Cardiac muscle cell (in vitro differentiated cells and primary cell): ENCODE data around the gene LINC01488. TPM values are rescaled to one million over a fixed set of nuclear protein-coding genes. Genes with fewer than 3 reads are reported as not detected.

Source experiments
- DNase-seq, 2 donors: peaks; one replicate each; pipeline versions ENCODE4 v3.0.0 to v3.0.0-alpha.2; 2010 to 2017; ENCODE audit warnings: low read depth in 1 of 2, low spot score in 1 of 2
- H3K27ac ChIP-seq: fragments of 200-600 bp; sonication (generic); 2 replicates; pipeline ENCODE4 v1.5.1; 2016
- H3K27me3 ChIP-seq: fragments of 200-600 bp; sonication (generic); 2 replicates; pipeline ENCODE4 v1.6.0; 2016; ENCODE audit warnings: control low read depth
- H3K36me3 ChIP-seq: fragments of 200-600 bp; sonication (generic); 2 replicates; pipeline ENCODE4 v1.5.1; 2016; ENCODE audit warnings: control low read depth
- H3K4me1 ChIP-seq: fragments of 200-600 bp; sonication (generic); 2 replicates; pipeline ENCODE4 v1.8.1; 2017; ENCODE audit warnings: low read depth, mild to moderate bottlenecking, mixed run types
- H3K4me3 ChIP-seq: fragments of 200-600 bp; sonication (generic); 2 replicates; pipeline ENCODE4 v1.5.1; 2016; ENCODE audit warnings: mild to moderate bottlenecking
- H3K9me3 ChIP-seq: fragments of 200-600 bp; sonication (generic); 2 replicates; pipeline ENCODE4 v1.5.1; 2017; ENCODE audit warnings: low read depth, mild to moderate bottlenecking, control low read depth
- CTCF ChIP-seq: IDR thresholded peaks from 2 replicates; pipeline ENCODE4 v1.5.1; 2012; ENCODE audit warnings: low read depth, mild to moderate bottlenecking, low read length
- polyA plus RNA-seq: library from polyadenylated mRNA; unstranded; fragments of >200 nt; fragmentation: Nextera tagmentation; extraction: Ambion mirVana; gene quantifications from 2 replicates; pipeline ENCODE4 v1.2.1, GENCODE V29; 2016
- total RNA-seq: library from RNA; depleted of rRNA; stranded (reverse); fragments of >200 nt; gene quantifications from 2 replicates; pipeline ENCODE4 v1.2.3, GENCODE V29; 2016

LINC01488 gene
- total and polyA plus RNA-seq, 2 experiments from 2014 or later: 1.1 to 1.6 TPM

- Histone ChIP-seq H3K27ac (peak overlapping the region; percentile 97), H3K4me3 (no peak overlapping the region), H3K27me3 (no peaks in the 10 kb centered on the region), H3K4me1 (peaks cover 45% of the 10 kb centered on the region), H3K36me3 (no peaks in the 10 kb centered on the region), H3K9me3 (no peaks in the 10 kb centered on the region)
- no peak for DNase-seq
- TF ChIP-seq CTCF: no peak
Measured at GRCh38 chr11:69488543-69488940, 7.1 kb downstream of the LINC01488 start.

- Histone ChIP-seq H3K27me3 (no peaks in the 10 kb centered on the region), H3K27ac (peak overlapping the region; percentile 97), H3K4me1 (peaks cover 40% of the 10 kb centered on the region), H3K36me3 (no peaks in the 10 kb centered on the region), H3K9me3 (no peaks in the 10 kb centered on the region), H3K4me3 (no peak overlapping the region)
- DNase-seq: peak in 1 of 2 donors; percentile 87
- no peak for TF ChIP-seq CTCF
Measured at GRCh38 chr11:69489031-69489745, 7.7 kb downstream of the LINC01488 start.

GRCh38 chr11:69489746-69490365 lies 8.4 kb downstream of the LINC01488 start:
- peak overlapping the region; percentile 97 for H3K27ac ChIP-seq
- H3K27me3 ChIP-seq: no peaks in the 10 kb centered on the region
- H3K4me1 ChIP-seq: peaks cover 33% of the 10 kb centered on the region
- TF ChIP-seq CTCF: no peak
- H3K9me3 ChIP-seq: no peaks in the 10 kb centered on the region
- H3K4me3 ChIP-seq: no peak overlapping the region
- H3K36me3 ChIP-seq: no peaks in the 10 kb centered on the region
- no peak for DNase-seq

GRCh38 chr11:69490516-69490915 lies 9.1 kb downstream of the LINC01488 start:
- Histone ChIP-seq H3K4me3 (no peak overlapping the region), H3K27me3 (no peaks in the 10 kb centered on the region), H3K36me3 (no peaks in the 10 kb centered on the region), H3K27ac (no peak overlapping the region), H3K9me3 (no peaks in the 10 kb centered on the region), H3K4me1 (peaks cover 26% of the 10 kb centered on the region)
- no peak for DNase-seq
- TF ChIP-seq CTCF: no peak

- Histone ChIP-seq H3K36me3 (no peaks in the 10 kb centered on the region), H3K9me3 (no peaks in the 10 kb centered on the region), H3K27ac (no peak overlapping the region), H3K4me1 (peaks cover 21% of the 10 kb centered on the region), H3K4me3 (no peak overlapping the region), H3K27me3 (no peaks in the 10 kb centered on the region)
- no peak for DNase-seq
- no peak for TF ChIP-seq CTCF
Measured at GRCh38 chr11:69491071-69492031, 9.9 kb downstream of the LINC01488 start.
